Fibroblast of the aortic adventitia (primary cell): ENCODE results near the gene CDC42BPB. TPM values are rescaled to one million over a fixed set of nuclear protein-coding genes. Genes with fewer than 3 reads are reported as not detected.

ENCODE experiments used
- DNase-seq: peaks from one replicate; pipeline ENCODE4 v3.0.0-alpha.2; 2010; ENCODE audit warnings: low read depth
- H3K4me3 ChIP-seq: 2 replicates; pipeline ENCODE4 v1.5.1; 2011; ENCODE audit warnings: low read depth, mild to moderate bottlenecking, control low read depth, low read length, moderate library complexity
- CTCF ChIP-seq: IDR thresholded peaks from 2 replicates; pipeline ENCODE4 v1.5.1; 2011; ENCODE audit warnings: mild to moderate bottlenecking, low read length, control low read depth, inconsistent platforms; ENCODE audit not compliant: insufficient read depth
- total RNA-seq: library from RNA; depleted of rRNA; stranded (reverse); fragments of >200 nt; gene quantifications from 2 replicates; pipeline ENCODE4 v1.2.3, GENCODE V29; 2012; ENCODE audit warnings: low replicate concordance

Gene CDC42BPB
- total RNA-seq, 1 donor = 78.4 TPM

- no peak for TF ChIP-seq CTCF
- no peak overlapping the region for H3K4me3 ChIP-seq
Observed at GRCh38 chr14:102971836-102972606, 85.3 kb downstream of the CDC42BPB start.

GRCh38 chr14:102971314-102971713 lies 86.0 kb downstream of the CDC42BPB start:
- no peak overlapping the region for H3K4me3 ChIP-seq
- no peak for TF ChIP-seq CTCF
- no peak for DNase-seq

More at GRCh38 chr14:102971836-102972606, 85.3 kb downstream of the CDC42BPB start:
- DNase-seq = no peak

GRCh38 chr14:102970496-102970895 lies 86.9 kb downstream of the CDC42BPB start:
- no peak overlapping the region for H3K4me3 ChIP-seq
- DNase-seq = no peak
- TF ChIP-seq CTCF = no peak

GRCh38 chr14:102969901-102970300 lies 87.4 kb downstream of the CDC42BPB start:
- no peak overlapping the region for H3K4me3 ChIP-seq
- TF ChIP-seq CTCF = no peak
- DNase-seq = no peak

GRCh38 chr14:102969060-102969791 lies 88.1 kb downstream of the CDC42BPB start:
- no peak for TF ChIP-seq CTCF
- DNase-seq = no peak
- H3K4me3 ChIP-seq = no peak overlapping the region

GRCh38 chr14:102968306-102968705 lies 89.0 kb downstream of the CDC42BPB start:
- no peak overlapping the region for H3K4me3 ChIP-seq
- TF ChIP-seq CTCF = no peak
- no peak for DNase-seq
